ENCODE results near the gene NPPC.

GRCh38 chr2:231957913-231958763, 31.9 kb upstream of the NPPC start:
- TF ChIP-seq CTCF (IDR thresholded peaks at IDR 0.05) (no peak), POLR2AphosphoS5 (IDR thresholded peaks at IDR 0.05) (no peak), POLR2A (IDR thresholded peaks at IDR 0.05) (no peak)
